Germinal center (tissue), 1 donor: ENCODE data around the gene TST.

Source experiments
- DNase-seq: peaks from one replicate; pipeline ENCODE4 v3.0.0; 2012; ENCODE audit warnings: mixed read lengths, low spot score

TST gene

GRCh38 chr22:37032134-37032534 is 12.9 kb upstream of the TST start:
- DNase-seq = no peak

GRCh38 chr22:37030560-37031281 is 11.5 kb upstream of the TST start:
- DNase-seq = no peak

GRCh38 chr22:37028692-37029674 is 9.7 kb upstream of the TST start:
- DNase-seq = no peak

GRCh38 chr22:37027556-37027955 is 8.3 kb upstream of the TST start:
- no peak for DNase-seq

GRCh38 chr22:37026325-37026724 is 7.1 kb upstream of the TST start:
- no peak for DNase-seq

GRCh38 chr22:37025500-37026070 is 6.3 kb upstream of the TST start:
- DNase-seq = no peak

GRCh38 chr22:37024339-37025157 is 5.3 kb upstream of the TST start:
- DNase-seq = no peak

- DNase-seq = no peak
Measured at GRCh38 chr22:37023743-37024338, 4.6 kb upstream of the TST start.

GRCh38 chr22:37022483-37023337 is 3.5 kb upstream of the TST start:
- no peak for DNase-seq

- DNase-seq = peak; percentile 78
Measured at GRCh38 chr22:37021710-37022482, 2.6 kb upstream of the TST start.

GRCh38 chr22:37021041-37021440 is 1.8 kb upstream of the TST start:
- DNase-seq = no peak

GRCh38 chr22:37020192-37020479 is 889 bp upstream of the TST start:
- no peak for DNase-seq

GRCh38 chr22:37018815-37019308 is 385 bp downstream of the TST start:
- DNase-seq = no peak

- DNase-seq = no peak
Measured at GRCh38 chr22:37018086-37018814, 997 bp downstream of the TST start.

- no peak for DNase-seq
Measured at GRCh38 chr22:37017356-37017755, 1.9 kb downstream of the TST start.

GRCh38 chr22:37016134-37016910 is 2.9 kb downstream of the TST start:
- DNase-seq = no peak

- no peak for DNase-seq
Measured at GRCh38 chr22:37015587-37015878, 3.7 kb downstream of the TST start.

- no peak for DNase-seq
Measured at GRCh38 chr22:37014835-37015586, 4.2 kb downstream of the TST start.
